Stimulated activated CD4-positive, alpha-beta T cell treated with anti-CD3 and anti-CD28 coated beads, Interleukin-4, amount 100 ng/mL, for 48 hours (primary cell): Measurements from ENCODE around the gene LIF.
A peak's percentile ranks its signal among the peaks of the same experiment; 100 is the strongest.

Experiments used
- DNase-seq, 2 donors: peaks; one replicate each; pipeline ENCODE4 v3.0.0-alpha.2; 2020; ENCODE audit warnings: low read depth in 2 of 2

Gene LIF

DNA sequence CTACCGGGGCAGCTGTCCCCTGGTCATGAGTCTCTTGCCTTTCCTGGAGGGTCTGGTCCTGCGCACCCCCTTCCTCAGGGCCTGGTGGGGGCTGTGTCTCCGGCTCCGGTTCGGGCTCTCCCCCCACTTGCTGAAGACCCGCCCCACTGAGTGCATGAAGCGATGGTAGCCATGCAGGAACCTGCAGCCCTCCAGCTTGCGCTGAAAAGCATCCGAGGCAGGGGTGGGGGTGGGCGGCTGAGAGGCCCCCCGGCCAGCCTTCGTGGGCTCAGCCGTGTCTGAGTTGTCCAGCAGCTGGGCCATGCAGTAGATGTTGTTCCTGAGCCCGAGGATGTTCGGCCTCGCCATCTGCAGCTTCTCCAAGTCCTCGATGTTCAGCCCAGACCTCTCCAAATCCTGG, 17.3 kb upstream of the LIF start:
- DNase-seq = no peak

DNA sequence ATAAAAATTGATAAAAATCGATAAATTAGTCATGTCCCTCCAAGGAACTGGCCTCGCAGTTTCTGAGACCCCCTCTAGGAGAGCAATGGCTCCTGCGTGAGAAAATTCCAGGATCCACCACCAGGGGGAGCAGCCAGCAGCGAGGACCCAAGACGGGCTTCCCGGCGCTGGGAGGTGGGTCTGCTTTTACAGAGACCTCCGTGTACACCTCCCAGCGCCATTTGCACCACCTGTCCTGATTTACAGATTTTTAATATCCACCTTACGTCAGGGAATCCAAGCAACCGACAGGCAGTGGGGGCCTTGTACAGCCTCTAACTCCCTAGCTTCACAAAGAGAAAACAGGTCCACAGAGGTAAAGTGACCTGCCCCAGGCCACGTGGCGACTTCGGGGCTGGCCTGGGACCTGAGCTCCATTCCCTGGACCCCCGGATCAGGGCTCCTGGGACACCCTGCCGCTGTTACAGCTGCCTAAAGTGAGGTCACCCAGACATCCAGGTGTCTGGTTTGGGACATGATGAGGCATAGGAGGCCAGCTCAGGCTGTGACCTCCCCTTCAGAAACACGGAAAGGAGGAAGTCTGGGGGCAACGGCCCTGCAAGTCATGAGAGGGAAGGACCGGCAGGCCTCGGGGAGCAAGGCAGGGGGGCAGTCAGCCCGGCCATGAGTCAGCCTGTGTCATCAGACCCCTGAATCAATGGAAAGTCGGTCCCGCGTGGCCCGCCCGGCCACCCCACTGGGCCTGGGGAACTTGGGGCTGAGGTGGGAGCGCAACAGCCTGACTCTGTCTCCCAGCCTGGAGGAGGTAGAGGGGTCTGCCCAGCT, 16.6 kb upstream of the LIF start:
- peak; percentile 74 to 84 for DNase-seq

DNA sequence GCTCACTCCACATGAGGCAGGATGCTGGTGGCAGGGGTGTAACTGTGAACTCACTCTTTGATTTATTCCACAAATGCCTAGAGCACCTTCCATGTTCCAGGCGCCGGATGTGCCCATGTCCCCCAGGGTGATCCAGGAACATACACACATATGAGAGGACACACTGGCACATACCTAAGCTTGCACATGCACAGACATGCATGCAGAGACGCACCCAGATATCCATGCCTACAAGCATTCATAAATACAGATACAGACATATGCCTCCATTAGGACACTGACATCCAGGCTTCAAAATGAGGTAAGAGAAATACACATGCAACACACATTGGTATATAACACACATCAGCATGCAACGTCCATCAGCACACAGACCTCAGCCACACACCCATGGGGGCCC, 15.6 kb upstream of the LIF start:
- no peak for DNase-seq

DNA sequence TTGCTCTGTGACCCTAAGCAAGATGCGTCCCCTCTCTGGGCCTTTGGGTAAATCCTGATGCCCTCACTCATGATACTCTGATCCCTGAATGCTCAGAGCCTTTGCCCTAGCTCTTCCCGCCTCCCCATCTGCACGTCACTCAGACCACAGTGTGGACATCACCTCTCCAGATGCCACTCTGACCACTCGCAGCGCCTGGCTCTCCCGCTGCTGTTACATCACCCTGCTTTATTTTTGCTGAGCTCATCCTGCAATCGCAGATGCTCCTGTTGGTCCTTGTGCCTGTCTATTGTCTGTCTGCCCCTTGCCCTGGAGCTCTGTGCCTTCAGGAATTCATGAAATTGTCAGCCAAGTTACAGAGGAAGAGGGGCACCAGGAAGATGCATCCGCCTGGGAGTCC, 14.6 kb upstream of the LIF start:
- DNase-seq = no peak

DNA sequence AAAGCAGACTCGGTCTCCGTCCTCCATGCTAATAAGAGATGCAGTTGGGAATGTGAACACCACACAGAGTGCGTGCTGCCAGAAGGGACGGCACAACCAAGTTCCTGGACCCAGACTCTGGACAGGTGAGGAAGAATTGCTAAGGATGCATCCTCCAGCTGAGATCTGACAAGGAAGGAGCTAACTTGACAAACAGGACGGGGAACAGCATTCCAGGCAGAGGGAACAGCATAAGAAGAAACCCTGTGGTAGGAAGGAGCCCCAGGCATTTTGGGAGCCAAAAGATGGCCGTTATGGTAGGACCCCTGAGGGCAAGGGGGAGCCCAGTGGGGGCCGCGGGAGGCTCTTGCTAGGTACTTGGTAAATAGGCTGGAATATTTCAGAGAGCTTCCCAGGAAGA, 14.1 kb upstream of the LIF start:
- DNase-seq = no peak

DNA sequence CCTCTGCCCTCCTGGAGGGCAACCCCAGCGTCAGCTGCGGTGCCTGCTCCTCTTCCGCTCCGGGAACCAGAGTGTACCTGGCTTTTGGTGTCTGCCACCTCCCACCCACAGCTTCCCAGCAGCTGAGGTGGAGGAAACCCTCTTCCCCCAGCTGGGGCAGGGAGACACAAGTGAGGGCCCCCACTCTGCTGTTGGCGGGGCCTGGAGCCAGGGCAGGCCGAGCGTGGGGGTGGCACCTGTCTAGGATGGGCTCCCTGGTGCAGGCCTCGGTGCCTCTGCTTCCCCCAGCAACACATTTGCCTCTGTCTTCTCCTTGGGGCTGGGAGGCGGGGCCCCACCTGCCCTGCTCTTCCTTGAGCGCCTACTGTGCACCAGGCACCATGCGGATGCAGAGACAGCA, 13.7 kb upstream of the LIF start:
- no peak for DNase-seq

DNA sequence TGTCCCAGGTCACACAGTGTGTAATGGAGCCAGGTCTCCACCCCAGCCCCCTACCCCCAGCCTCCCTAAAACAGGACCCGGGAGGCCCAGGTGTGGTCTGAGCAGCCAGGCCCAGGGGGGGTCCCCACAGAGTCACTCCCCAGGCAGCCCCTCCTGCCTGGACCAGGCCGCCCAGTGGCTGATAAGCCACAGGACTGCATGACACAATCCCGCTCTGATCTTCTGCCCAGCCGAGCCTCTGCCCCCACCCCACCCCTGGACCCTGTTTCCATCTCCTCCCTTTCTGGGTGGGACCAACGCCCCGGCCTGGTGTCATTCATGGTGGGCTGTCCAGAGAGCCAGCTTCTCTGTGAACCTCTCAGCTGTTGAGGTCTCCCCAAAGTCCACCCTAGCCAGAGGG, 7.8 kb upstream of the LIF start:
- no peak for DNase-seq

DNA sequence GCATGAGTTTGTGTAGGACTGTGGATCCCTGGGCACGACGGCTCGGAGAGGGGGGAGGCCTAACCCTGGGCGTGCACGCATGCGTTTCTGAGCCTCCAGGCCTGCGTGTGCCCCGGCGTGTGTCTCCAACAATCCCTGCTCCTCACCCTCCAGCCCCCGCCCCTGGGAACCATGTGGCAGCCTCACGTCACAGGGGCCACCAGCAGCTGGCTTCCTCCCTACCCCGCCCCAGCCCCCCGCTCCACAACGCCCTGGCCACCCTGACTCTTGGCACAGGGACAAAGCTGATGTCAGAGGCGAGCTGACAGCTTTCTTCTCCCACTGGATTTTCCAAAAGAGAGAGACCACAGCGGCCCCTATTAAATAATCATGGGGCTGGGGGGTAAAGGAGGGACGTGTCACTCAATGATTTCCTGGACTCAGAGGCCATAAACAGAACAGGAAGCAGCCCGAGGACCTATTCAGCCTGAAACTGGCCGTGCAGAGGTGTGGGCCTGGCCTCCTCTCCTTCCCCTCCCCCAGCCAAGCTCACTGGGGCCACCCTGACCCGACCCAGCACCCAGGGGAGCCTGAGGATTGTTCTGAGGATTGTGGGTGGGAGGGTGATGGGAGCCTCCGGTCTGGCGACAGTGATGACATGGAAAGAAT, 6.8 kb upstream of the LIF start:
- no peak for DNase-seq

DNA sequence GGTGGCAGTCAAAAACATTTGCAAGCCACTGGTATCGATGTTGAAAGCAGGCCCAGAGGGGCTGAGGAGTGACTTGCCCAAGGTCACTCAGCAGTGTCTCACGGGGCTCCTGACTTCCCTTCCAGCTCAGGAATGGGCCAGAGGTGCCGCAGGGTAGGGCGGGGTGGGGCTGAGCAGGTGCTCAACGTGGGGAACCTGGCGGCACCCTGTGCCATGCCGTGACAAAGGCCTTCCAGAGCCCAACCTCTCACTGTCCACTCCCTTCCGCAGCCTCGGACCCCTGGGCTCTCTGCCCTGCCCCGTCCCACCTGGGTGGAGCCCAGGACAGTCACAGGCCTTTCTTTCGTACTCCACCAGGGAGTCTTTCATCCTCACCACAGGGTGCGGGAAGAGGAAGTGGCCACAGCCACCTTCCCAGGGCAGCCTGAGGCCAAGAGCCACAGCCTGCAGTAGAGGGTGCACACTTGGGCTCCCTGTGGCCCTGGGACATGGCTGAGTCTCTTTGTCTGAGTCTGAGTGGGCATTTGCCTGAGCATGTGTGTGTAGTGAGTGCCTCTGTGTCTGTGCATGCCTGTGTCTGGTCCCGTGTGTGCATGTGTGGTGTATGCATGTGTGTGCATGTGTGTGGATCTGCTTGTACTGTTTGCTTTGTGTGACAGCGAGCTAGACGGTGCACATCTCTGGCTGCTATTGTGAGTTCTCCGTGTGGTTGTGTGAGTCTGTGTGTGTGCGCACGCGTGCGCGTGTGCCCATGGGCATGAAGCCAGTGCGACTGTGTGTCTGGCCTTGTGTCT, 6.0 kb upstream of the LIF start:
- DNase-seq = no peak

DNA sequence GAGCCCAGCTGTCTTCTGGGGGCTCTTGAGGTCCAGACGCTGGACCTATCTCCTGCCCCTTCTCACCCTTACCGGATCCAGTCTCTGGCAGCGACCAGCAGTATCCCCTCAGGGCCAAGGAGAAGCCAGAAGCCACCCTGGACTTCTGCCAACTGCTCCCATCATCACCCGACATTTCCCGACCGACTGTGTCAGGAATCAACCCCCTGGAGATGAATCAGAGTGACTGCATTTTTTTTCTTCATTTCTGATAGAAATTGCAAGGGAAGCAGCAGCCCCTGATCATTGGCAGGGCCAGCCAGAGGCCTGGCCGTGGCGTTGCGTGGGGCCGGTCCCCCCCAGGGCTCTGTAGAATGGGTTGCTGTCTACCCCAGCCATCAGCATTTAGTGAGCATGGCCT, 5.2 kb upstream of the LIF start:
- DNase-seq = no peak

DNA sequence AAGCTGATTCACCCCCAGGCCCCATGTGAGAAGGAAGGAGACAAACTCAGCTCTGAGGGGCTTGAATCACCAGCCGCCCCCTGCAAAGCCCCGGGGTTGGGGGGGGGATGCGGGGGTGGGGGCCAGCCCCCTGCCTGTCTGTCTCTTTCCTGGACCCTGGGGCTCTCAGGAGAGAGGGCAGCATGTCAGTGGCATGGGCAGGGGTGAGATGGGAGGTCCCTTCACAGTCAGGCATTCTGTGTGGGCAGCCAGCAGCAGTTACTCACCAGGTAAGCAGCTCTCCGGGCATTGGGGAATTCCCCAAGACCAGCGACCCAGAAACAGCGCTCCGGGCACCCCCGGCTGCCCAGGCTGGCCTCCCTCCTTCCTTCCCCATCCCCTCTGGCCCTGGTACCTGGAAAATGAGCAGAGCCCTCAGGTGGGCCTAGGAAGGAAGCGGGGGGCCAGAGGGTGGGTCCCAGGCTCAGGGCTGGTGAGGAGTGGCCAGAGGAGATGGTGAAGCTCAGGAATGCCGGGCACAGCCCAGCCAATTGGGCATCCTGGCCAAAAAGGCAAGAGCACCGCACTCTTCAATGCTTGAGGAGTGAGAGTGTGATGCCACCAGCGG, 4.2 kb upstream of the LIF start:
- peak; percentile 32 to 46 for DNase-seq

DNA sequence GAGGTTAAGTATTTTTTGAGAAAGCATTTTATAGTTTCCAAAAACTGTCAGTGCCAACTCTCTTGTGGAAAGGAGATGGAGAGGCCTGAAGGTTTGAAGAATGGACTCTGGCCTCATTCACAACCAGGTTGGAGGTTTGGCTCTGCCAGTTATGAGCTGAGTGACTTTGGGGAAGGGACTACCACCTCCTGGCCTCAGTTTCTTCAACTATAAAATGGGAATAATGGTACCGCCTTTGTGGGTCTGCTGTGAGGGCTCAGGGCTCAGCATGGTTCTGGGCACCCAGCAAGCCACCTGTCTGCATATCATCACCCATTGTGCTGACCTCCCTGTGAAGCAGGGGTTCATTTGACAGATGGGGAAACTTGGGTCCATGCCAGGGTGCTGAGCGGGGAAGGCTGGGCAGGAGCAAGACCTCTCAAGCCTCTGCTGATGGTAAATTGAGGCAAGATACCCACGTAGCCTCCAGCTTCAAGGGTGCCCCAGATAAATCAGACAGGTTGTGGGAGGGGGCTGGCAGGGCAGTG, 3.5 kb upstream of the LIF start:
- no peak for DNase-seq

DNA sequence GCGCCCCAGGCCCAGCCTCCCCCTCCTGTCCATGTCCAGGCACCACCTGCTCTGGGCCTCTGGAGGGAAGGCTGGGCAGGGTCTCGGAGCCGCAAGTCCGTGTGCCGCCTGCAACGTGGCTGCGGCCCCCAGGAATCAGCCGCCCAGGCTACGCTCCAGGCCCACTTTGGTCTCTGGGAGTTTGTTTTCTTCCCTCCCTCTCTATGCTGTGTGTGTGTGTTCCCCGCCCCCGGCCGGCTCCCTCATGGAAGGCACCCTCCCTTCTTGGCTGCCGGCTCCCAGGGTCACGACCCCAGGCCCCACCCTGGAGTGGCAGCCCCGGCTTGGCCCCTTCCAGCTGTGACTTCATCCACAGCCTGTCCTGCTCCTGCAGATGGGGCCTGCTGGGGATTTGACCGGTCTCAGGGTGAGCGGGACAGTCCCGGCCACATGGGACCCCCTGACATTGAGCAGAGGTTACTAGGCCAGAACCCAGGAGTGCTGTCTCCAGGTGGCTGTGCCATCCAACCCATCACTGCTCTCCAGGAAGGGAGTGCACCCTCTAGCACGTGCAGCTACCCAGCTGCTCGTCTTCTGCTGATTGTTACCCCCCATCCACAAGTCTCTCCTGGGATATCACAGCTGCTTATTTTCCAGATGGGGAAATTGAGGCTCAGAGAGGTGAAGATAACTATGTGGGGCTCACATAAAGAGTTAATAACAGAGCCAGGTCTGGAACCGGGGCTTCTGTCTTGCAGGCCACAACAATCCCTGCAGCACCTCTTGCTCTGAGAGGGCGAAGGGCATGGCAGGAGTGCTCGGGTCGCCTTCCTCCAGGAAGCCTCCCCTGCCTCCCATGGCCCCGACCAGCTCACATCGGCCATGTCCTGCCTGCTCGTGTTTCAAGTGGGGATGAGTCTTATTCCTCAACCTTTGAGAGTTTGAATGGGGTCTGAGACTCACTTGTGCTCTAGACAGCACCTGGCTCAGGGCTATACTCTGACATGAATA, 2.8 kb upstream of the LIF start:
- DNase-seq = no peak

DNA sequence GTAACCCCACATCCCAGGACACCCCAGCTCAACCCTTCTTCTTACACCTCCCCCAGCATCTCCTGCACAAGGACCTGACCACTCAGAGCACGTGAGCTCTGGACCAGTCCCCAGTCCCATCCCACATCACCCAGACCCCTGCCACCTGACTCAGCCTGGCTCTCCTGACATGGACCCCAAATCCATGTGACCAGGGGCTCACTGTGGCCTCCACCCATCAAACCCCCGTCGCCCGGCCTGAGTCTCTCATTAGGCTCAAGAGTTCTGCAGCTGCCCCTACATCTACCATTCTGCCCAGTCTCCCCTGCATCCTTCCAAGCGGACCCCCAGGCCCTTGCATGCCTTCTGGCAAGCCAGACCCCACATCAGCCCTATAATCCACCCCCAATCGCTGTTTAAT, 1.9 kb upstream of the LIF start:
- no peak for DNase-seq

DNA sequence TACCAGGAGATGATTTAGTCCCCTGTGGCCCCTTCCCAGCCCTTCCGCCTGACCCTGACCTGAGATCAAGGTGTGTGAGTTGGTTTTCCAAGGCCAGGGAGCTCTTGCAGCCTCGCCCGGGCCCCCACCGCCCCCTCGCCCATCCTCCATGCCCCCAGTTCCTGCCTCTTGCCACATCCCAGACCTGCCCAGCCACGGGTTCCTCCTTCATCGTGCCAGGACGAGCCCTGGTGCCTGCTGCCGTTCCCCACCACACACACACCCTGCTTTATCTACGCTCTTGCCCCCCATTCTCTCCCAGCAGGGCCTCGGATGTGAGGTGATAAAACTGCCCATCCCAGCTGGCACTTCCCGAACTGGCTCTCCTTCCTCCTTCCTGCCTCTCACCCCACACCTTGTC, 1.4 kb upstream of the LIF start:
- no peak for DNase-seq

DNA sequence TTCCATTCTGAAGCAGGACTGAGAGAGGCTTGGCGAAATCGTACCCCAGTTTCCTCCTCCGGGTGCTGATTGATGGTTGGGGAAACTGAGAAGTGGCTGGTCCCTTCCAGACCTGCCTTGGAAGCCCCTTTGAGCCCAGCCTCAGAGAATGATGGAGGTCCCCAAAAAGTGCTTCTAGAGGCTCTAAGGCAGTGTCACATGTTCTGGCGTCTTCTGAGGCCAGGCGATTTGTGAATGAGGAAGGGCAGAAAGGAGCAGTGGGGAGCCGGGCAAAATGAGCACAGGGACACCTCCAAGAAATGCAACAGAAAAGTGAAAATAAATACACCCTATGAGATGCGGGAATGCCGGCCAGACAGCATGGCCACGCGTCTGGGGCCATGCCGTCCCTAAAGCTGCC, 1.0 kb upstream of the LIF start:
- DNase-seq = no peak

DNA sequence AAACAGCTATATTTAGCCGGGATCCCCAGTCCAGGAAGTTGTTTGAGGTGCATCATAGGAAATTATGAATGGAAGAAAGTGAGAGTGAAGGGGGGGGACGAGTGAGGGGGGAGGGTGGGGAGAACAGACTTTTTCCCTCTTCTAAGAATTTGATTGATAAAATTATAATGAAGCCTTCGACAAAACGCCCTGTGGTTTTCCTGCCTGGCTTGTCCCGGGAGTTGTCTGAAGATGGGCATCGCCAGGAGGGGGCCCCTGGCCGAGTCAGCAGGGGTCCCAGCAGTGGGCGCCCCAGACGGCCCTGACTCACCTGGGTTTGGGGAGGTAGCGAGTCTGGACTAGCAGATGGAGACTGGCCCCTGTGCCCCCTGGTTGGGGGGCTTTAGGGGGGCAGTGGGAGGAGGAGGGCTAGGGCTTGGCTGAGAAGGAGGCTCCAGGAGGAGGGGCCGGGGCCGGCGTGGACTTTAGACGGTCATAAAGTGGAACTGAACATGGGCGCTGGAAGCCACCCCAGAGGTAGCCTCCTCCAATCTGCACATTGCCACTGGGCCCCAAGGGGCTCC, 336 bp upstream of the LIF start:
- no peak for DNase-seq

DNA sequence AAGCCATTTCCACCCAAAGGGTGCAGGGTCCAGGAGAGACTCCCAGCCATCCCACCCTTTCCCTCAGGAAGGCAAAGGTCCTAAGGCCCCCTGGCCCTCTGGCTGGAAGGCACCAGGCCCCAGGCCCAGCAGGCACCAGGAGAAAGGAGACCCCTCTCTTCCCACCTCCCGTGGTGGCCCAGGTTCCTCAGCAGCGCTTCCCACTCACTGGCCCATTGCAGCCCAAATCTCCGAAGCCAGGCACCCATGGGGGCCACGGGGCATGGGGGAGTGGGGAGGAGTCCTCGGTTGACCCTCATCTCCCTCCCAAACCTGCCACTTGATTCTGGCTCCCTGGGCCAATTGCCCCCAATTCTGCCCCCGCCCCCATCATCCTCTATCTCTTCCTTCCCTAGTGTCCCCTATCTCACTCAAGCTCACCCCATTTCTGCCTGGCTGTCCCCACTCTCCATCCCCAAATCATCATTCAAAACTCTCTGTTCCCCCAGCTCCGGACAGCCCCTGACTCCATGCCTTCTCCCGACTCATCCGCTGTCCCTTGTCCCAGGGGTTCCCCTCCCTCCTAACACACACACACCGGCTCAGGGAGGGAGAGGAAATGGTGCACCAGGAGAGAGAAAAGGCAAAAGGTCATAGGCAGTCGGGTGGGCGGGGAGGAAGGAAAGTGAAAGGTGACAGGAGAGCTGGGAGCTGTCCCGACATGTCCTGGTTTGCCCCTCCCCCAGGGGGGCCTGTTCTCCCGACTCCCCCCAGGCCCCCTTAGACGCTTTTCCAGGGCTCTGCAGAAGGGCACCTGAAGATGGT, 1.2 kb downstream of the LIF start:
- DNase-seq = no peak

DNA sequence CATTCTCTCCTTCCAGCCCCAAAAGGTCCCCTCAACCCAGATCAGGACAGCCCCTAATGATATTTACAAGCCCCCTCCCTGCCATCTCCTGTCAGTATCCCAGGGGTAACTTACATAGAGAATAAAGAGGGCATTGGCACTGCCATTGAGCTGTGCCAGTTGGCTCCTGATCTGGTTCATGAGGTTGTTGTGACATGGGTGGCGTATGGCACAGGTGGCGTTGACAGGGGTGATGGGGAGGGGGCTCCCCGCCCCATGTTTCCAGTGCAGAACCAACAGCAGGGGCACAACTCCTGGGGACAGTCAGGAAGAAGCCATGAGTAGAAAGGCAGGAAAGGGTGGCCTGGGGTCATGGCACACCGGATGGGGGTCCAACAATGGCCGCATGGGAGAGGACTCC, 1.9 kb downstream of the LIF start:
- DNase-seq = no peak

DNA sequence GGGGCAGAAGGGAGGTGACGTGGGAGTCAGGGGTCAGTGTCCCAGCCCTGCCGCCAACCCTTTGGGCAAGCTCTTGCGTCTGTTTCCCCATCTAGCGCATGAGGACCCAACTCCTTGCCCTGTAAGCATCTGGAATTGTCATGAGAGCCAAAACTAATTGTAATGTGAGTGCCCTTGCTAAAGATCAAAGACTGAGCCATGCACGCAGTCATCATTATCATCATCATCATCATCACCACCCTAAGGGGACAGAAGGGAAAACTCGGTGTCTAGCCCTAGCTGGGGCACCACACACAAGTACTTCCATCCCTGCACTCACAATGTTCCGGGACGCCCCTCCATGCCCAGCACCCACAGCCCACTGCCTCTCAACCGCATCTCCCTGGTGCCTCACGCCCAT, 2.5 kb downstream of the LIF start:
- DNase-seq = no peak
